Lung (tissue), 12 donors: ENCODE results near the gene SLC16A10. TPM values are rescaled to one million over a fixed set of nuclear protein-coding genes. Genes with fewer than 3 reads are reported as not detected.

Experiments used
- ATAC-seq: fragments of 200-7000 bp; cut with Tn5 transposase; one replicate; pipeline ENCODE4 v1.9.1; 2020; ENCODE audit warnings: moderate number of reproducible peaks; ENCODE audit not compliant: insufficient read depth, low FRiP score
- DNase-seq, 3 donors: peaks; one replicate each; pipeline ENCODE4 v3.0.0-alpha.2; 2013 to 2017
- H3K27ac ChIP-seq, 2 donors: one replicate each; pipeline ENCODE4 v1.5.1; 2013; ENCODE audit warnings: mild to moderate bottlenecking in 2 of 2, moderate library complexity in 2 of 2, control low read depth in 1 of 2, inconsistent platforms in 1 of 2, low read depth in 1 of 2, low read length in 1 of 2
- H3K27me3 ChIP-seq, 3 donors: one replicate each; pipeline ENCODE4 v1.5.1; 2013; ENCODE audit warnings: low read length in 2 of 3; ENCODE audit not compliant: control insufficient read depth in 3 of 3, insufficient read depth in 3 of 3
- H3K36me3 ChIP-seq, 4 donors: one replicate each; pipeline ENCODE4 v1.5.1; 2013; ENCODE audit warnings: low read length in 4 of 4, mild to moderate bottlenecking in 1 of 4, moderate library complexity in 1 of 4; ENCODE audit not compliant: control insufficient read depth in 4 of 4, insufficient read depth in 4 of 4
- H3K4me1 ChIP-seq, 5 donors: one replicate each; pipeline ENCODE4 v1.5.1; 2013; ENCODE audit warnings: low read length in 5 of 5, mild to moderate bottlenecking in 2 of 5, moderate library complexity in 1 of 5; ENCODE audit not compliant: control insufficient read depth in 5 of 5, insufficient read depth in 5 of 5
- H3K4me3 ChIP-seq: one replicate; pipeline ENCODE4 v1.5.1; 2013; ENCODE audit warnings: mild to moderate bottlenecking, control low read depth, moderate library complexity
- H3K9ac ChIP-seq, 2 donors: one replicate each; pipeline ENCODE4 v1.5.1; 2013; ENCODE audit warnings: low read length in 2 of 2, control low read depth in 1 of 2; ENCODE audit not compliant: insufficient read depth in 1 of 2
- H3K9me3 ChIP-seq, 4 donors: one replicate each; pipeline ENCODE4 v1.5.1; 2013; ENCODE audit warnings: low read length in 3 of 4, mild to moderate bottlenecking in 1 of 4, moderate library complexity in 1 of 4; ENCODE audit not compliant: control insufficient read depth in 4 of 4, insufficient read depth in 3 of 4
- CTCF ChIP-seq: IDR thresholded peaks from 2 replicates; pipeline ENCODE4 v1.5.1; 2012; ENCODE audit warnings: mild to moderate bottlenecking; ENCODE audit errors: control extremely low read depth, extremely low read depth
- WGBS, 2 donors: extraction: QIAGEN DNeasy Blood & Tissue Kit; methylation state at CpG; one replicate each; pipeline ENCODE4 v1.1.7; 2013; 5-methylcytosine and 5-hydroxymethylcytosine counted together
- polyA plus RNA-seq, 2 donors: library from polyadenylated mRNA; stranded (reverse); fragments of 200-250 nt; gene quantifications; one replicate each; pipeline ENCODE4 v1.2.1, GENCODE V29; 2013
- total RNA-seq, 2 donors: library from RNA; depleted of rRNA in 1 of 2; stranded (reverse); fragments of >200 nt in 1 of 2; gene quantifications; one replicate each; pipeline ENCODE4 v1.2.1, GENCODE V29; 2014 to 2021
- donor health status: control.
- donor health status: control.
- donor health status: Bipolar disorder and iron deficiency.
- donor health status: healthy.
- donor health status: DM: yes; HTN: yes; CAD: no.

The SLC16A10 gene
- total and polyA plus RNA-seq, 4 donors = 2.0 to 10.5 (median 9.6) TPM

GRCh38 chr6:111101987-111102386, 14.7 kb downstream of the SLC16A10 start:
- no peak for ATAC-seq

GRCh38 chr6:111105578-111105977, 18.3 kb downstream of the SLC16A10 start:
- DNase-seq (peak; percentile 36 to 56 (median 52)), ATAC-seq (peak; percentile 85)
- H3K9ac ChIP-seq = no peak overlapping the region
- no peaks in the 10 kb centered on the region for H3K27me3 ChIP-seq
- H3K9me3 ChIP-seq = peaks cover 0 to 4% (median 0%) of the 10 kb centered on the region in 4 donors
- 42 to 65% methylated on average over 5 of the region's 5 CpGs for WGBS, 2 donors
- no peak for TF ChIP-seq CTCF
- peaks cover 0 to 4% (median 0%) of the 10 kb centered on the region in 5 donors for H3K4me1 ChIP-seq
- no peaks in the 10 kb centered on the region for H3K36me3 ChIP-seq
- H3K4me3 ChIP-seq = no peak overlapping the region
- no peak overlapping the region for H3K27ac ChIP-seq

More at GRCh38 chr6:111101987-111102386, 14.7 kb downstream of the SLC16A10 start:
- no peak for TF ChIP-seq CTCF
- DNase-seq = no peak
- H3K9me3 ChIP-seq = no peaks in the 10 kb centered on the region
- 94 to 95% methylated on average over 3 of the region's 3 CpGs for WGBS, 2 donors
- no peak overlapping the region for H3K4me3 ChIP-seq
- H3K27me3 ChIP-seq = no peaks in the 10 kb centered on the region
- H3K36me3 ChIP-seq = no peaks in the 10 kb centered on the region
- peaks cover 0 to 4% (median 0%) of the 10 kb centered on the region in 5 donors for H3K4me1 ChIP-seq
- no peak overlapping the region for H3K9ac ChIP-seq
- H3K27ac ChIP-seq = no peak overlapping the region

GRCh38 chr6:111107589-111107988, 20.3 kb downstream of the SLC16A10 start:
- no peak for TF ChIP-seq CTCF

GRCh38 chr6:111110036-111110435, 22.7 kb downstream of the SLC16A10 start:
- TF ChIP-seq CTCF = no peak
- peaks cover 0 to 9% (median 6%) of the 10 kb centered on the region in 5 donors for H3K4me1 ChIP-seq
- H3K4me3 ChIP-seq = no peak overlapping the region
- no peak overlapping the region for H3K9ac ChIP-seq
- no peaks in the 10 kb centered on the region for H3K36me3 ChIP-seq
- no peak for ATAC-seq
- no peaks in the 10 kb centered on the region for H3K27me3 ChIP-seq
- no peak overlapping the region for H3K27ac ChIP-seq
- 24 to 50% methylated on average over 3 of the region's 3 CpGs for WGBS, 2 donors
- peaks cover 0 to 4% (median 0%) of the 10 kb centered on the region in 4 donors for H3K9me3 ChIP-seq
- DNase-seq = no peak

More at GRCh38 chr6:111107589-111107988, 20.3 kb downstream of the SLC16A10 start:
- no peak overlapping the region for H3K9ac ChIP-seq
- DNase-seq = no peak
- no peaks in the 10 kb centered on the region for H3K27me3 ChIP-seq
- no peak overlapping the region for H3K27ac ChIP-seq
- WGBS, 2 donors = 95 to 100% methylated on average over 1 of the region's 1 CpG
- H3K9me3 ChIP-seq = peaks cover 0 to 4% (median 0%) of the 10 kb centered on the region in 4 donors
- H3K4me3 ChIP-seq = no peak overlapping the region
- H3K4me1 ChIP-seq = peaks cover 0 to 4% (median 0%) of the 10 kb centered on the region in 5 donors
- no peaks in the 10 kb centered on the region for H3K36me3 ChIP-seq
- no peak for ATAC-seq
